K562 (cell line): ENCODE results near the gene ZNF428. TPM values are rescaled to one million over a fixed set of nuclear protein-coding genes. Genes with fewer than 3 reads are reported as not detected.

ENCODE experiments used
- ATAC-seq: fragments of 200-7000 bp; cut with Tn5 transposase; 3 replicates; pipeline ENCODE4 v1.9.1; 2020; ENCODE audit warnings: moderate library complexity
- BruUV-seq: library from RNA; stranded (reverse); fragments of 400-500 nt; replicated peaks from 2 replicates; lab custom pipeline; 2021; lab: Mats Ljungman, UMichigan
- CTCF ChIA-PET: fragments of 300-600 bp; formaldehyde crosslinking; extraction: SDS; loops from one replicate; lab custom pipeline; 2021; ENCODE audit warnings: low intra/inter-chr PET ratio; lab: Yijun Ruan, JAX
- POLR2A ChIA-PET: fragments of 300-600, 350-650 bp; sonication (Branson Sonifier 250); formaldehyde crosslinking; extraction: SDS; loops from one replicate; lab custom pipeline; 2021; ENCODE audit warnings: antibody characterized with exemption, inconsistent platforms; lab: Yijun Ruan, JAX
- DNase-seq, 4 experiments: peaks; one replicate each; pipeline versions ENCODE4 v3.0.0 to v3.0.0-alpha.2; 2011 to 2018; ENCODE audit warnings: low spot score in 3 of 4, mixed read lengths in 3 of 4; ENCODE audit errors: extremely low read depth in 1 of 4
- FAIRE-seq: peaks from 2 replicates; lab custom pipeline; 2011; peaks lifted over from hg19 to GRCh38; lab: Jason Lieb, UNC
- H2AFZ ChIP-seq: 2 replicates; pipeline ENCODE4 v1.6.0; 2011; ENCODE audit warnings: low read depth, low read length, control low read depth, inconsistent platforms
- H3K27ac ChIP-seq: fragments of 200-600 bp; 3 replicates; pipeline ENCODE4 v1.8.0; 2011; ENCODE audit warnings: low read depth, mild to moderate bottlenecking, control low read depth, inconsistent platforms, low read length, moderate library complexity, mixed read lengths; ENCODE audit errors: extremely low read depth
- H3K27me3 ChIP-seq, 2 experiments: fragments of 300-600 bp in 1 of 2; 2 replicates in 1 of 2; 3 replicates in 1 of 2; pipeline versions ENCODE4 v1.6.0 to v1.8.0; 2011; ENCODE audit warnings: inconsistent platforms in 2 of 2, low read length in 2 of 2, mild to moderate bottlenecking in 1 of 2, mixed read lengths in 1 of 2, moderate library complexity in 1 of 2; ENCODE audit not compliant: control insufficient read depth in 2 of 2, insufficient read depth in 2 of 2
- H3K36me3 ChIP-seq: fragments of 300-600 bp; 3 replicates; pipeline ENCODE4 v1.8.0; 2011; ENCODE audit warnings: mild to moderate bottlenecking, low read length, inconsistent platforms; ENCODE audit not compliant: control insufficient read depth, insufficient read depth
- H3K4me1 ChIP-seq, 2 experiments: fragments of 200-600 bp in 1 of 2; replicated peaks in 1 of 2; 2 replicates in 1 of 2; 3 replicates in 1 of 2; pipeline versions ENCODE4 v1.5.1 to v1.8.0; 2011; ENCODE audit warnings: inconsistent platforms in 2 of 2, low read length in 2 of 2, mild to moderate bottlenecking in 1 of 2, mixed read lengths in 1 of 2, moderate library complexity in 1 of 2; ENCODE audit not compliant: control insufficient read depth in 2 of 2, insufficient read depth in 2 of 2
- H3K4me2 ChIP-seq: 2 replicates; pipeline ENCODE4 v1.6.1; 2011; ENCODE audit warnings: low read length, control low read depth, inconsistent platforms, mixed read lengths; ENCODE audit not compliant: insufficient read depth
- H3K4me3 ChIP-seq: fragments of 200-600 bp; sonication (generic), shearing (Covaris generic); 2 replicates; pipeline ENCODE4 v1.5.1; 2016; ENCODE audit warnings: control low read depth, inconsistent platforms
- H3K79me2 ChIP-seq: fragments of 200-600 bp; 3 replicates; pipeline ENCODE4 v1.8.0; 2011; ENCODE audit warnings: low read length, inconsistent platforms; ENCODE audit not compliant: control insufficient read depth, insufficient read depth
- H3K9ac ChIP-seq, 2 experiments: 2 replicates each; pipeline versions ENCODE4 v1.6.0 to v1.6.1; 2011; ENCODE audit warnings: low read depth in 2 of 2, low read length in 2 of 2, control low read depth in 1 of 2, inconsistent platforms in 1 of 2, mild to moderate bottlenecking in 1 of 2, mixed read lengths in 1 of 2; ENCODE audit not compliant: insufficient read depth in 1 of 2
- H3K9me1 ChIP-seq: one replicate; pipeline ENCODE4 v1.6.0; 2011; ENCODE audit warnings: inconsistent platforms, mild to moderate bottlenecking, low read length, moderate library complexity; ENCODE audit not compliant: control insufficient read depth, insufficient read depth
- H3K9me3 ChIP-seq: replicated peaks from 2 replicates; pipeline ENCODE4 v1.5.1; 2011; ENCODE audit warnings: low read depth, low read length, inconsistent platforms; ENCODE audit not compliant: control insufficient read depth, insufficient read depth
- H4K20me1 ChIP-seq: replicated peaks from 2 replicates; pipeline ENCODE4 v1.6.1; 2011; ENCODE audit warnings: low read length, inconsistent platforms, mixed read lengths; ENCODE audit not compliant: control insufficient read depth, insufficient read depth
- CBFA2T3 ChIP-seq: fragments of 450-650 bp; IDR thresholded peaks from 2 replicates; pipeline ENCODE4 v1.6.1; 2017
- EP300 ChIP-seq: IDR thresholded peaks from 2 replicates; pipeline ENCODE4 v1.6.1; 2012; ENCODE audit warnings: low read length, improper control_type of control experiment
- EP400 ChIP-seq: fragments of 450-650 bp; IDR thresholded peaks from 2 replicates; pipeline ENCODE4 v1.6.1; 2017; ENCODE audit warnings: antibody characterized with exemption, mild to moderate bottlenecking, moderate library complexity
- ESRRA ChIP-seq: fragments of 450-650 bp; IDR thresholded peaks from 2 replicates; pipeline ENCODE4 v1.6.1; 2014; ENCODE audit warnings: low read depth, mild to moderate bottlenecking, moderate library complexity, borderline replicate concordance
- FOXM1 ChIP-seq, 2 experiments: fragments of 450-650 bp in 1 of 2; sonication (generic) in 1 of 2; formaldehyde crosslinking in 1 of 2; IDR thresholded peaks; 2 replicates each; pipeline versions ENCODE4 v1.6.1 to v1.9.0; 2017 to 2022; ENCODE audit warnings: low read depth in 2 of 2, mild to moderate bottlenecking in 2 of 2, missing genetic modification reagents in 1 of 2, moderate library complexity in 1 of 2
- GABPB2 ChIP-seq: fragments of 250-450 bp; sonication (Bioruptor Pico); conservative IDR thresholded peaks from 2 replicates; pipeline ENCODE4 v1.5.1; 2021; ENCODE audit warnings: mild to moderate bottlenecking
- GATA2 ChIP-seq: sonication (generic); formaldehyde crosslinking; IDR thresholded peaks from 2 replicates; pipeline ENCODE4 v1.4.0; 2020; ENCODE audit warnings: mild to moderate bottlenecking, missing genetic modification reagents
- GATAD2B ChIP-seq: fragments of 450-650 bp; IDR thresholded peaks from 2 replicates; pipeline ENCODE4 v1.6.1; 2017; ENCODE audit warnings: mild to moderate bottlenecking, borderline replicate concordance
- HSF4 ChIP-seq: fragments of 250-450 bp; sonication (Bioruptor Pico); IDR thresholded peaks from 2 replicates; pipeline ENCODE4 v2.1.2; 2022; ENCODE audit warnings: mild to moderate bottlenecking, moderate library complexity, borderline replicate concordance
- KLF16 ChIP-seq: IDR thresholded peaks from 2 replicates; pipeline ENCODE4 v1.6.1; 2016; ENCODE audit warnings: antibody characterized with exemption
- LEF1 ChIP-seq: fragments of 450-650 bp; IDR thresholded peaks from 2 replicates; pipeline ENCODE4 v1.6.1; 2016; ENCODE audit warnings: mild to moderate bottlenecking
- MTA2 ChIP-seq: fragments of 450-650 bp; IDR thresholded peaks from 2 replicates; pipeline ENCODE4 v1.6.1; 2016; ENCODE audit warnings: low read depth
- NFIC ChIP-seq: fragments of 450-650 bp; IDR thresholded peaks from 2 replicates; pipeline ENCODE4 v1.6.1; 2017; ENCODE audit warnings: mild to moderate bottlenecking, inconsistent platforms
- PML ChIP-seq: IDR thresholded peaks from 2 replicates; pipeline ENCODE4 v1.6.1; 2012; ENCODE audit warnings: low read length, inconsistent platforms
- POLR3G ChIP-seq: IDR thresholded peaks from 2 replicates; pipeline ENCODE4 v1.6.1; 2011; ENCODE audit not compliant: insufficient read length, insufficient replicate concordance; ENCODE audit errors: extremely low read depth
- RCOR1 ChIP-seq, 2 experiments: IDR thresholded peaks; 2 replicates each; pipeline ENCODE4 v1.6.1; 2012; ENCODE audit warnings: low read depth in 2 of 2, low read length in 2 of 2, borderline replicate concordance in 1 of 2, improper control_type of control experiment in 1 of 2
- SMARCA4 ChIP-seq: fragments of 450-650 bp; IDR thresholded peaks from 2 replicates; pipeline ENCODE4 v1.6.1; 2016
- SMARCE1 ChIP-seq: fragments of 450-650 bp; IDR thresholded peaks from 2 replicates; pipeline ENCODE4 v1.7.1; 2016; ENCODE audit warnings: mild to moderate bottlenecking
- TRIM24 ChIP-seq, 2 experiments: fragments of 450-650 bp; IDR thresholded peaks; 2 replicates each; pipeline ENCODE4 v1.6.1; 2016
- WGBS: fragments of 100-300 bp; shearing (Covaris generic); methylation state at CpG from one replicate; pipeline ENCODE4 v1.1.6; 2016; ENCODE audit warnings: low coverage, mixed read lengths; ENCODE audit not compliant: insufficient coverage; ENCODE audit errors: missing lambda C conversion rate; 5-methylcytosine and 5-hydroxymethylcytosine counted together
- in situ Hi-C: fragments of 300-500 bp; cut with MboI; formaldehyde crosslinking; loops from 4 replicates; pipeline ENCODE4 v1.15.0; 2018; ENCODE audit warnings: inconsistent platforms, mixed read lengths
- intact Hi-C: fragments of 100-400 bp; cut with micrococcal nuclease; formaldehyde crosslinking; loops from 2 replicates; pipeline ENCODE4 v1.14.2; 2022
- polyA plus RNA-seq, 8 experiments: library from polyadenylated mRNA; depleted of rRNA in 4 of 8; stranded (reverse) in 5 of 8; unstranded in 3 of 8; fragments of >200 nt; fragmentation: Nextera tagmentation in 2 of 8; fragmentation: Illumina TruSeq in 1 of 8; extraction: Ambion mirVana in 2 of 8; extraction: Trizol in 1 of 8; gene quantifications; 2 replicates each; pipeline versions ENCODE4 v1.2.1 to v1.2.3, GENCODE V29; 2011 to 2014; ENCODE audit warnings: inconsistent platforms in 1 of 8, missing spikeins in 1 of 8
- total RNA-seq, 7 experiments: library from RNA; depleted of rRNA in 6 of 7; stranded (reverse); fragments of >200 nt in 6 of 7; fragmentation: Illumina TruSeq in 2 of 7; extraction: Trizol in 2 of 7; gene quantifications; 2 replicates each; pipeline versions ENCODE4 v1.2.1 to v1.2.3, GENCODE V29; 2011 to 2021; ENCODE audit warnings: low replicate concordance in 1 of 7
- TF ChIP-seq, protein P1 (sequence below), 2 experiments: fragments of 450-650 bp in 1 of 2; IDR thresholded peaks; 2 replicates each; pipeline ENCODE4 v1.6.1; 2011 to 2017; ENCODE audit warnings: low read depth in 2 of 2, antibody characterized with exemption in 1 of 2, borderline replicate concordance in 1 of 2, low read length in 1 of 2, mild to moderate bottlenecking in 1 of 2, mixed read lengths in 1 of 2; ENCODE audit not compliant: control insufficient read depth in 1 of 2
- TF ChIP-seq, protein P2 (sequence below): sonication (generic); IDR thresholded peaks from 2 replicates; pipeline ENCODE4 v1.6.1; 2016

The ZNF428 gene
- total and polyA plus RNA-seq, 9 of the 15 experiments (the other 6 are each of a cell fraction or from before 2014, with no cell fraction given), result 0.15 to 85.7 (median 15.9) TPM

GRCh38 chr19:43616306-43616705 is 3.1 kb downstream of the ZNF428 start:
- peaks cover 49% of the 10 kb centered on the region for H3K79me2 ChIP-seq
- peaks cover 35 to 52% of the 10 kb centered on the region in 2 experiments for H3K4me1 ChIP-seq
- H3K9ac ChIP-seq, result peak overlapping the region; percentile 6 to 39; a peak in 3 of 4 replicates
- WGBS, result 0% methylated on average over 1 of the region's 1 CpG
- peaks cover 31% of the 10 kb centered on the region; the same call in 2 of the 3 replicates for H3K36me3 ChIP-seq
- intact Hi-C loops (no loop called here), in situ Hi-C loops (no loop called here)
- peak overlapping the region; percentile 23; the same call in 1 of the 2 replicates for H3K4me2 ChIP-seq
- no peaks in the 10 kb centered on the region for H4K20me1 ChIP-seq
- H3K4me3 ChIP-seq, result no peak overlapping the region
- no TSS peak for BruUV-seq
- peak overlapping the region; percentile 73 for H3K27ac ChIP-seq
- H2AFZ ChIP-seq, result no peak overlapping the region
- H3K9me1 ChIP-seq, result no peaks in the 10 kb centered on the region
- ATAC-seq (no peak), FAIRE-seq (peak; percentile 61), DNase-seq (peak in 2 of 4 experiments; percentile 59 to 80)
- H3K27me3 ChIP-seq, result no peaks in the 10 kb centered on the region
- CTCF ChIA-PET, result no interaction called here
- POLR2A ChIA-PET, result interaction anchor here (0.5 to 6.0 kb wide), 3 partner anchors 11 to 907 kb away, joined by 3 to 35 read pairs (median 4); no protein-coding TSS in a partner anchor
- H3K9me3 ChIP-seq, result no peaks in the 10 kb centered on the region
- peak; percentile 73; the same call in 1 of the 2 replicates for TF ChIP-seq SMARCA4
- TF ChIP-seq, protein P1, sequence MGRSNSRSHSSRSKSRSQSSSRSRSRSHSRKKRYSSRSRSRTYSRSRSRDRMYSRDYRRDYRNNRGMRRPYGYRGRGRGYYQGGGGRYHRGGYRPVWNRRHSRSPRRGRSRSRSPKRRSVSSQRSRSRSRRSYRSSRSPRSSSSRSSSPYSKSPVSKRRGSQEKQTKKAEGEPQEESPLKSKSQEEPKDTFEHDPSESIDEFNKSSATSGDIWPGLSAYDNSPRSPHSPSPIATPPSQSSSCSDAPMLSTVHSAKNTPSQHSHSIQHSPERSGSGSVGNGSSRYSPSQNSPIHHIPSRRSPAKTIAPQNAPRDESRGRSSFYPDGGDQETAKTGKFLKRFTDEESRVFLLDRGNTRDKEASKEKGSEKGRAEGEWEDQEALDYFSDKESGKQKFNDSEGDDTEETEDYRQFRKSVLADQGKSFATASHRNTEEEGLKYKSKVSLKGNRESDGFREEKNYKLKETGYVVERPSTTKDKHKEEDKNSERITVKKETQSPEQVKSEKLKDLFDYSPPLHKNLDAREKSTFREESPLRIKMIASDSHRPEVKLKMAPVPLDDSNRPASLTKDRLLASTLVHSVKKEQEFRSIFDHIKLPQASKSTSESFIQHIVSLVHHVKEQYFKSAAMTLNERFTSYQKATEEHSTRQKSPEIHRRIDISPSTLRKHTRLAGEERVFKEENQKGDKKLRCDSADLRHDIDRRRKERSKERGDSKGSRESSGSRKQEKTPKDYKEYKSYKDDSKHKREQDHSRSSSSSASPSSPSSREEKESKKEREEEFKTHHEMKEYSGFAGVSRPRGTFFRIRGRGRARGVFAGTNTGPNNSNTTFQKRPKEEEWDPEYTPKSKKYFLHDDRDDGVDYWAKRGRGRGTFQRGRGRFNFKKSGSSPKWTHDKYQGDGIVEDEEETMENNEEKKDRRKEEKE (IDR thresholded peaks at IDR 0.05; ENCODE audit: borderline replicate concordance in 1 of 2, control insufficient read depth in 1 of 2, low read depth in 2 of 2, low read length in 1 of 2), result no peak
- TF ChIP-seq, protein P2, sequence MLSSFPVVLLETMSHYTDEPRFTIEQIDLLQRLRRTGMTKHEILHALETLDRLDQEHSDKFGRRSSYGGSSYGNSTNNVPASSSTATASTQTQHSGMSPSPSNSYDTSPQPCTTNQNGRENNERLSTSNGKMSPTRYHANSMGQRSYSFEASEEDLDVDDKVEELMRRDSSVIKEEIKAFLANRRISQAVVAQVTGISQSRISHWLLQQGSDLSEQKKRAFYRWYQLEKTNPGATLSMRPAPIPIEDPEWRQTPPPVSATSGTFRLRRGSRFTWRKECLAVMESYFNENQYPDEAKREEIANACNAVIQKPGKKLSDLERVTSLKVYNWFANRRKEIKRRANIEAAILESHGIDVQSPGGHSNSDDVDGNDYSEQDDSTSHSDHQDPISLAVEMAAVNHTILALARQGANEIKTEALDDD, result peak; percentile 92
- TF ChIP-seq LEF1, result peak; percentile 65; the same call in 1 of the 2 replicates
- TF ChIP-seq EP300, result peak; percentile 79
- peak; percentile 97 for TF ChIP-seq ESRRA
- TF ChIP-seq GATA2, result peak; percentile 45; the same call in 1 of the 2 replicates
- TF ChIP-seq MTA2, result peak; percentile 69
- TF ChIP-seq EP400, result 0 out of 2 replicates have a peak, but pooled peaks have one; percentile 30
- TF ChIP-seq HSF4 (CRISPR knock-in tag), result no peak
- TF ChIP-seq GATAD2B, result peak; percentile 27; the same call in 1 of the 2 replicates
- 0 out of 2 replicates have a peak, but pooled peaks have one; percentile 41 for TF ChIP-seq SMARCE1
- TF ChIP-seq TRIM24 (IDR thresholded peaks at IDR 0.05), result peak in 1 of 2 experiments; percentile 21; a peak in 1 of 4 replicates
- TF ChIP-seq POLR3G, result no peak
- TF ChIP-seq KLF16, result peak; percentile 76
- TF ChIP-seq GABPB2 (CRISPR knock-in tag), result no peak
- TF ChIP-seq PML, result peak; percentile 63; the same call in 1 of the 2 replicates
- peak; percentile 48 to 93; a peak in 3 of 4 replicates for TF ChIP-seq RCOR1 (IDR thresholded peaks at IDR 0.05; ENCODE audit: borderline replicate concordance in 1 of 2, low read depth in 2 of 2, low read length in 2 of 2)
- TF ChIP-seq FOXM1 (IDR thresholded peaks at IDR 0.05; ENCODE audit: low read depth), result peak; percentile 26; the same call in 1 of the 2 replicates
- TF ChIP-seq FOXM1 (CRISPR knock-in tag; IDR thresholded peaks at IDR 0.05; ENCODE audit: low read depth), result no peak
- peak; percentile 93 for TF ChIP-seq CBFA2T3
- peak; percentile 68 for TF ChIP-seq NFIC
